ENCODE measurements around the gene NPR2.

NPR2 gene

GRCh38 chr9:35748242-35748857, 43.0 kb upstream of the NPR2 start:
- TF ChIP-seq CTCF (conservative IDR thresholded peaks at IDR 0.05; ENCODE audit: low read length) (no peak), EZH2phosphoT487 (IDR thresholded peaks at IDR 0.05; ENCODE audit: borderline replicate concordance) (no peak)
- H3K4me1 ChIP-seq (ENCODE audit: insufficient read depth, low read length, poor library complexity, severe bottlenecking), result peaks cover 38% of the 10 kb centered on the region
- H3K79me2 ChIP-seq (ENCODE audit: insufficient read depth, low read length), result peaks cover 61% of the 10 kb centered on the region
- H3K27me3 ChIP-seq (ENCODE audit: insufficient read depth, low read length, poor library complexity, severe bottlenecking), result no peaks in the 10 kb centered on the region
- H3K36me3 ChIP-seq (ENCODE audit: insufficient read depth, low read length), result peaks cover 13% of the 10 kb centered on the region; the same call in 1 of the 2 replicates
- peak overlapping the region; percentile 89; the same call in 1 of the 2 replicates for H2AFZ ChIP-seq (ENCODE audit: low read length)
- no peaks in the 10 kb centered on the region for H3F3A ChIP-seq (ENCODE audit: low read depth)
- H3K9me3 ChIP-seq (ENCODE audit: insufficient read depth, low read depth, low read length), result no peaks in the 10 kb centered on the region
- H3K9ac ChIP-seq (ENCODE audit: low read depth, low read length, poor library complexity, severe bottlenecking), result peak overlapping the region; percentile 79
- peak overlapping the region; percentile 90 for H3K4me3 ChIP-seq (ENCODE audit: low read length, poor library complexity, severe bottlenecking)
- no peaks in the 10 kb centered on the region for H3K9me2 ChIP-seq (replicated peaks; ENCODE audit: low read depth, low read length)
- peak overlapping the region; percentile 87 for H3K4me2 ChIP-seq (ENCODE audit: low read depth, low read length, poor library complexity, severe bottlenecking)
- peaks cover 28% of the 10 kb centered on the region for H4K20me1 ChIP-seq (ENCODE audit: insufficient read depth, low read length, poor library complexity, severe bottlenecking)

DNA sequence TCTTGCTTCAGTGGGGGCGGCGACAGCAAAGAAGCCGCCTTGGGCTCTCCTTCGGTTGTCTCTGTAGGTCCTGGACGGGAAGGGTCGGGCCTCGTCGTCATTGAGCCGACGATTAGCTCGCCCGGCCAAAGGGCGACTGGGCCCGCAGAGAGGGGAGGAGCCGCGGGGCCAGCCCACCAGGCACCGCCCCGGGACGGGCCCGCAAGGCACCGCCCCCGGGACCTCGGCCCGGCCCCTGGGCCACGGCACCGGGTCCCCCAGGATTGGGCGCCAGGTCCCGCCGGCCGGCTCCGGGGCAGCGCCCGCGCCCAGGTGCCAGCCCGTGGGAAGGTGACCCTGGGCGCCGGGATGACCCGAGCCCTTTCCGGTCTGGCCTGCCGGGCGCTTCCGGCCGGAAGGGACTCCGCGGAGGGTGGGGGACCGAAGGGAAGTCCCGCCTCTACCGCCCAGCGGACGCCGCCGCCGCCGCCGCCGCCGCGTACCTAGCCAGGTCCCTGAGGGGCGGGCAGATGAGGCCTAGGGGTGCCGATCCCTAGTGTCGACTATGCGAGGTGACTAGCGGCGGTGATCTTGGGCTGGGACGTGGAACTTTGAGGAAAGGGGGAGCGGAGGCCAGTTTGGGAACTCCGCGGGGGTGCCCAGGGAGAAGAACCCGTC, 42.4 kb upstream of the NPR2 start, which contains the start of the genes GBA2 and RGP1:
TSS of gene GBA2 (minus strand) at position 371 of the 657 bp plus-strand sequence. CDS start 524 bp downstream, outside the sequence.
TSS of gene RGP1 (plus strand) at position 430 of the 657 bp plus-strand sequence. CDS start 469 bp downstream, outside the sequence.
- H3K4me2 ChIP-seq (ENCODE audit: low read depth, low read length, poor library complexity, severe bottlenecking), result peak within 1 kb of the TSS; percentile 87
- no peaks in the 10 kb centered on the region for H3F3A ChIP-seq (ENCODE audit: low read depth)
- no peaks in the 10 kb centered on the region for H3K27me3 ChIP-seq (ENCODE audit: insufficient read depth, low read length, poor library complexity, severe bottlenecking)
- no peaks in the 10 kb centered on the region for H3K9me3 ChIP-seq (ENCODE audit: insufficient read depth, low read depth, low read length)
- peak within 1 kb of the TSS; percentile 89 for H2AFZ ChIP-seq (ENCODE audit: low read length)
- TF ChIP-seq CTCF (conservative IDR thresholded peaks at IDR 0.05; ENCODE audit: low read length), result no peak
- no peak for TF ChIP-seq EZH2phosphoT487 (IDR thresholded peaks at IDR 0.05; ENCODE audit: borderline replicate concordance)
- H3K9ac ChIP-seq (ENCODE audit: low read depth, low read length, poor library complexity, severe bottlenecking), result peak within 1 kb of the TSS; percentile 79
- peaks cover 35% of the 10 kb centered on the region for H3K4me1 ChIP-seq (ENCODE audit: insufficient read depth, low read length, poor library complexity, severe bottlenecking)
- peaks cover 56% of the 10 kb centered on the region for H3K79me2 ChIP-seq (ENCODE audit: insufficient read depth, low read length)
- peaks cover 28% of the 10 kb centered on the region for H4K20me1 ChIP-seq (ENCODE audit: insufficient read depth, low read length, poor library complexity, severe bottlenecking)
- peak within 1 kb of the TSS; percentile 90 for H3K4me3 ChIP-seq (ENCODE audit: low read length, poor library complexity, severe bottlenecking)
- peaks cover 8% of the 10 kb centered on the region; the same call in 1 of the 2 replicates for H3K36me3 ChIP-seq (ENCODE audit: insufficient read depth, low read length)
- H3K9me2 ChIP-seq (replicated peaks; ENCODE audit: low read depth, low read length), result no peaks in the 10 kb centered on the region

GRCh38 chr9:35749515-35750255, 41.7 kb upstream of the NPR2 start:
- Histone ChIP-seq H3K9ac (ENCODE audit: low read depth, low read length, poor library complexity, severe bottlenecking) (peak overlapping the region; percentile 79), H3K4me3 (ENCODE audit: low read length, poor library complexity, severe bottlenecking) (peak overlapping the region; percentile 90), H3K36me3 (ENCODE audit: insufficient read depth, low read length) (peaks cover 6% of the 10 kb centered on the region; the same call in 1 of the 2 replicates), H3K27me3 (ENCODE audit: insufficient read depth, low read length, poor library complexity, severe bottlenecking) (no peaks in the 10 kb centered on the region), H3K9me2 (replicated peaks; ENCODE audit: low read depth, low read length) (no peaks in the 10 kb centered on the region), H3K4me2 (ENCODE audit: low read depth, low read length, poor library complexity, severe bottlenecking) (peak overlapping the region; percentile 87), H3K79me2 (ENCODE audit: insufficient read depth, low read length) (peaks cover 50% of the 10 kb centered on the region), H3K9me3 (ENCODE audit: insufficient read depth, low read depth, low read length) (no peaks in the 10 kb centered on the region), H3F3A (ENCODE audit: low read depth) (no peaks in the 10 kb centered on the region), H4K20me1 (ENCODE audit: insufficient read depth, low read length, poor library complexity, severe bottlenecking) (peaks cover 28% of the 10 kb centered on the region), H2AFZ (ENCODE audit: low read length) (peak overlapping the region; percentile 89), H3K4me1 (ENCODE audit: insufficient read depth, low read length, poor library complexity, severe bottlenecking) (peaks cover 35% of the 10 kb centered on the region)
- TF ChIP-seq EZH2phosphoT487 (IDR thresholded peaks at IDR 0.05; ENCODE audit: borderline replicate concordance) (no peak), CTCF (conservative IDR thresholded peaks at IDR 0.05; ENCODE audit: low read length) (no peak)

Data from Loucy (cell line).